GM12864 (cell line): ENCODE measurements around the gene XPNPEP1.
A peak's percentile ranks its signal among the peaks of the same experiment; 100 is the strongest.
"Not testable (repeated sequence)": the region's sequence is repeated elsewhere in the genome, so short reads cannot be mapped to it uniquely, and the experiment has no call there.

Source experiments
- DNase-seq: peaks from one replicate; pipeline ENCODE4 v3.0.0-alpha.2; 2011; ENCODE audit warnings: low read depth
- H3K4me3 ChIP-seq: 2 replicates; pipeline ENCODE4 v1.5.1; 2011; ENCODE audit warnings: mild to moderate bottlenecking, low read depth, low read length, control low read depth
- TF ChIP-seq, protein P1 (sequence below): IDR thresholded peaks from 2 replicates; pipeline ENCODE4 v1.5.1; 2011; ENCODE audit warnings: low read depth, mild to moderate bottlenecking, moderate library complexity, low read length, control low read depth, inconsistent platforms; ENCODE audit errors: missing control alignments

The XPNPEP1 gene

DNA sequence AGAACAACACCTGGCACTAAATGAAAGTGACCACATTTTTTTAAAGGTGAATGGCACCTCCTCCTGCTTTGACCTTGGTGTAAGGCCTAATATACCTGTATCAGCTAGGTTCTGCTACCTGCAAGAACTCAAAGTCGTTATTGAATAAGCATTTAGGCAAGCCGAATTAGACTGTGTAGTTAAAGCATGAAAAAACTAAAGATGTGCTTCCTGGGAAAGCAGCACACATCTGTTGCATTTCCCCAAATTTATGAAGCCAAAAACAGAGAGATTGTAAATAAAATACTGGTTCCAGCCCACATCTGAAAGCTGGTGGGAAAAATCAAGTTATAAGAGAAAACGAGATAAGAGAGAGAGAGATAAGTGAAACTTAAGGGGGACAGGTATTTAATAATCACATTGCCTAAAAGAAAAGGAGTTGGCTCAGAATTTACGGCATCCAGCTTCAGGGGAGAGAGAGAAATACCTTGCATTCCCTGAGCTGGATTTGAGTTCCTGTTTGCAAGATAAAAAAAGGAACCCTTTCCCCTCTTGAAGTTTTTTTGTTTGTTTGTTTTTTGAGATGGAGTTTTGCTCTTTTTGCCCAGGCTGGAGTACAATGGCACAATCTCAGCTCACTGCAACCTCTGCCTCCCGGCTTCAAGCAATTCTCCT is 1.8 kb upstream of the XPNPEP1 start:
- no peak overlapping the region for H3K4me3 ChIP-seq
- no peak for DNase-seq
- TF ChIP-seq, protein P1, sequence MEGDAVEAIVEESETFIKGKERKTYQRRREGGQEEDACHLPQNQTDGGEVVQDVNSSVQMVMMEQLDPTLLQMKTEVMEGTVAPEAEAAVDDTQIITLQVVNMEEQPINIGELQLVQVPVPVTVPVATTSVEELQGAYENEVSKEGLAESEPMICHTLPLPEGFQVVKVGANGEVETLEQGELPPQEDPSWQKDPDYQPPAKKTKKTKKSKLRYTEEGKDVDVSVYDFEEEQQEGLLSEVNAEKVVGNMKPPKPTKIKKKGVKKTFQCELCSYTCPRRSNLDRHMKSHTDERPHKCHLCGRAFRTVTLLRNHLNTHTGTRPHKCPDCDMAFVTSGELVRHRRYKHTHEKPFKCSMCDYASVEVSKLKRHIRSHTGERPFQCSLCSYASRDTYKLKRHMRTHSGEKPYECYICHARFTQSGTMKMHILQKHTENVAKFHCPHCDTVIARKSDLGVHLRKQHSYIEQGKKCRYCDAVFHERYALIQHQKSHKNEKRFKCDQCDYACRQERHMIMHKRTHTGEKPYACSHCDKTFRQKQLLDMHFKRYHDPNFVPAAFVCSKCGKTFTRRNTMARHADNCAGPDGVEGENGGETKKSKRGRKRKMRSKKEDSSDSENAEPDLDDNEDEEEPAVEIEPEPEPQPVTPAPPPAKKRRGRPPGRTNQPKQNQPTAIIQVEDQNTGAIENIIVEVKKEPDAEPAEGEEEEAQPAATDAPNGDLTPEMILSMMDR: no peak

DNA sequence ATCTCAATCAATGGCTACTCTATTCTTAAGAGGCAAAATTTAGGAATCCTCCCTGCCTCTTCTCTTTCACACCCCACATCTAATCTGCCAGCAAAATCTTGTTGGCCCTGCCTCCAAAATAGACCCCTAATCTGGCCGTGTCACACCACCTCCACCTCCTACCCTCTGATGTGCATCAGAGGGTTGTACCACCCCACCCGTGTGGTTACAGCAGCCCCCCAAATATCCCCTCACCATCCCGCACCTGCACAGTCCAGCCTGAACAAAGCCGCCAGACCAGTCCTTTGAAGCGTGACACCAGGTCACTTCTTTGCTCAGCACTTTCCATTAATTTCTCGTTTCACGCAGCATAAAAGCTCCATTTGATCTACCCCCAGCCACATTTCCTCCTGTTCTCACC is 776 bp upstream of the XPNPEP1 start:
- TF ChIP-seq, protein P1: no peak
- no peak for DNase-seq
- no peak overlapping the region; the same call in 1 of the 2 replicates for H3K4me3 ChIP-seq

DNA sequence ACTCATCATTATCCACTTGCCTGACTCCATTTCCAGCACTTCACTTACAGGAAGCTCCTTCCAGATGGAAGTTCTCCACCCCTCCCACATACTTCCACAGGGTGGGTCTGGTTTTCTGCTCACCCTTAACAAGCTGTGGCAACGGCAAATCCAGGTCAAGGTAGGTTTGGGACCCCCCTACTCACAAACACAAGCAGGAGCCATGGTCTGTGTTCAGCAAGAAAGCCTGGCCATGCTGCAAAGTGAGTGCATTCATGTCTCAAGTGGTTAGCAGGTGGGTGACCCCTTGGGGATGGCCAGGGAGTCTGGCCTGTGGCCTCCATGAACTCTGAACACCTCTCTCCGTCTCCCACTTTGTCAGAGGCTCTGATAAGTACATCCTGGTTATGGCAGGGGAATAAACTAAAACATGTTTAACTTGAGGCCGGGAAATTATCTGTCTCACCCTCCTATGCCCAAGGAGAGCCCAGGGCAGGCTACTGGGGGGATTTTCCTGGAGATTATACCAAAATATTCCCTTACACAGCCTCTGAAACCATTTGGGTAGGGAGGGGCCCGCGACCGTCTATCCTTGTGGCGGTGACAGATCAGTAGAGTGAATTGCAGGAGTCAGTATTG is 844 bp downstream of the XPNPEP1 start:
- peak overlapping the region; percentile 79 for H3K4me3 ChIP-seq
- DNase-seq: no peak
- TF ChIP-seq, protein P1: no peak

DNA sequence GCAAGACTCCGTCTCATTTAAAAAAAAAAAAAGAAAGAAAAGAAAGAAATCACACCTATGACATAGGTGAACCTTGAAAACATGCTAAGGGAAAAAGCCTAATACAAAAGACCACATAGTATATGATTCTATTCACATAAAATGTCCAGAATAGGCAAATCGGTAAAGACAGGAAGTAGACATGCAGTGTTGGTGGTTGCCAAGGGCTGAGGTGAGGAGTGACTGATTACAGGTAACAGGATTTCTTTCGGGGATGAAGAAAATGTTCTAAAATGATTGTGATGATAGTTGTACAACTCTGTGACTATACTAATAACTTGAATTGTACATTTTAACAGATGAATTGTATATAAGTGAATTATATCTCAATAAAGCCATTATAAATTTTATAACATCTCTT is 3.3 kb downstream of the XPNPEP1 start:
- no peak overlapping the region for H3K4me3 ChIP-seq
- no peak for DNase-seq
- TF ChIP-seq, protein P1: no peak

DNA sequence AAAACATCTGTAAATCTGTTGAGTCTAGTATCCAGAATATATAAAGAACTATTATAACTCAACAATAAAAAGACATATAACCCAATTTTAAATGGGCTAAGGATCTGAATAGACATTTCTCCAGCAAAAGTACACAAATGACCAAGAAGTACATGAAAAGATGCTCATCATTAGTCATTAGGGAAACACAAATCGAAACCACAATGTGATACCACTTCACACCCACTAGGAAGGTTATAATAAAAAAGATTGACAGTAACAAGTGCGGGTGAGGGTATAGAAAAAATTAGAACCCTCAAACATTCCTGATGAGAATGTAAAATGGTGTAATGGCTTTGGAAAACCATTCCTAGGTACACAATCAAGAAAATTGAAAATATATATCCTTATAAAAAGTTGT is 4.1 kb downstream of the XPNPEP1 start:
- DNase-seq: no peak
- TF ChIP-seq, protein P1: no peak

DNA sequence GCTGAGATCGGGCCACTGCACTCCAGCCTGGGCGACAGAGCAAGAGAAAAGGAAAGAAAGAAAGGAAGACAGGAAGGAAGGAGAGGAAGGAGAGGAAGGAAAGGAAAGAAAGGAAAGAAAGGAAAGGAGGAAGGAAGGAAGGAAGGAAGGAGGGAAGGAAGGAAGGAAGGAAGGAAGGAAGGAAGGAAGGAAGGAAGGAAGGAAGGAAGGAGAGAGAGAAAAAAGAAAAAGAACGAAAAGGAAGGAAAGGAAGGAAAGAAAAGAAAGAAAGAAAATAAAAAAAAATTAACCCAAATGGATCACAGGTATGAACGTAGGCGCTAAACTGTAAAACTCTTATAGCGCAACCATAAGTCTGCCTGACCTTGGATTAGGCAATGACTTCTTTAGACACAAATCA is 4.6 kb downstream of the XPNPEP1 start:
- H3K4me3 ChIP-seq: not testable (repeated sequence)

More for the DNA sequence above, 4.1 kb downstream of the XPNPEP1 start:
- no peak overlapping the region for H3K4me3 ChIP-seq

DNA sequence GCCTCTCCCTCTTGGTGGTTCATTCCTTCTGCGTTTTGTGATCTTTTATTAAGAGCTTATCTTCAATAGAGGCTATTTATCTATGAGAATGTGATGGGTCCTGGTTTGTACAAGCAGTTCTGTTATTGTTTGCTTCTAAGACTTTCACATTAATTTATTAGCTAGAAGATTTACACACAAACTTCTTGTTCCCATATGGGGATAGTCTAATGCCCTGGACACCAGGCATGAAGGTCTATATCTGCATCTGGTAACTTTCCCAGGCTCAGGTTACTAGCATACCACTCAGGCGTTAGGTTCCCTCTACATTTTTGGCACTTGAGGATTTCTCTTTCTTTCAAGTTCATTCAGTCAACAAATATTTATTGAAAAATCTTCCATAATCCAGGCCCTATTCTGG is 7.7 kb downstream of the XPNPEP1 start:
- DNase-seq: no peak
- TF ChIP-seq, protein P1: no peak
- H3K4me3 ChIP-seq: no peak overlapping the region

More for the DNA sequence above, 4.6 kb downstream of the XPNPEP1 start:
- not testable (repeated sequence) for DNase-seq
